Right lobe of liver (tissue), 4 donors: ENCODE results near the gene FAM83C.
A peak's percentile ranks its signal among the peaks of the same experiment; 100 is the strongest.

Experiments
- POLR2A ChIP-seq: fragments of 450-650 bp; IDR thresholded peaks from one replicate; pipeline ENCODE4 v1.6.1; 2017; ENCODE audit warnings: antibody characterized with exemption, mild to moderate bottlenecking
- TF ChIP-seq, protein P1 (sequence below), 4 donors: fragments of 200-600 bp in 3 of 4; fragments of 450-650 bp in 1 of 4; IDR thresholded peaks; one replicate each; pipeline versions ENCODE4 v1.5.1 to v1.8.0; 2016 to 2022; ENCODE audit warnings: antibody characterized with exemption in 4 of 4, mild to moderate bottlenecking in 2 of 4
- donor health status: DM: no; HTN: no; CAD: no.
- donor health status: DM: no; HTN: no; CAD: no.
- donor health status: DM: no; HTN: yes; CAD: no.

DNA sequence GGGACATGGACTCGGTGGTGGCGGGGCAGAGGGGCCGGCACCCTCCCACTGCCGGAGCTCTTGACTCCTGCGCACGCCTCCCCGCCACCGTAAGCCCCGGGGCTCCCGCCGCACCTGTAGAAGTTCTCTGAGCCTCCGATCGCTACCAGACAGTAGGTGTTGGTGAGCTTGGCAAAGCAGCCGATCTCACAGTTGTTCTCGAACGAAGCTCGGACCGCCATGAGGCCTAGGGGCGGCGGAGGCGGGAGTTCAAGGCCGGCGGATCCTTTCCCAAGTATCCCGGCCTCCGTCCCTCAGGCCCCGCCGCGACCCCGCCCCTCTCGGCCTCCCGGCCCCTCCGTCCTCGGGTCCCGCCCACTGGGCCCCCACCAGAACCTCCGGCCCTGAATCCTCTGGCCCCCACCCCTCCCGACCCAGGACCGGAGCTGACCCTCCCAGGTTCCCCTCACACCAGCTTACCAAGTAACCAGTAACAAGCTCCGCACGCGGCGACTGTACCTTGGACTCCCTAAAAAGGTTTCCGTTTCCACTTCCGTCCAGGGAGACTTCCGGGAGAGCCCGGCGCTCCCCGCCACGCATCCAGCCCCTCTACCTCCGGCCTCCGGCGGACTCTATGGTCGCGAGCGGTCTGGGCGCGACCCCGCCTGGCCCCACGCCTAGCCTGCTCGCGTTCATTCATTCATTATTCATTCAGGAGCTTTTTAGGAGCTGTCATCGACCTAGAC lies 7.8 kb downstream of the FAM83C start, which contains the start of gene EIF6:
- TF ChIP-seq, protein P1, sequence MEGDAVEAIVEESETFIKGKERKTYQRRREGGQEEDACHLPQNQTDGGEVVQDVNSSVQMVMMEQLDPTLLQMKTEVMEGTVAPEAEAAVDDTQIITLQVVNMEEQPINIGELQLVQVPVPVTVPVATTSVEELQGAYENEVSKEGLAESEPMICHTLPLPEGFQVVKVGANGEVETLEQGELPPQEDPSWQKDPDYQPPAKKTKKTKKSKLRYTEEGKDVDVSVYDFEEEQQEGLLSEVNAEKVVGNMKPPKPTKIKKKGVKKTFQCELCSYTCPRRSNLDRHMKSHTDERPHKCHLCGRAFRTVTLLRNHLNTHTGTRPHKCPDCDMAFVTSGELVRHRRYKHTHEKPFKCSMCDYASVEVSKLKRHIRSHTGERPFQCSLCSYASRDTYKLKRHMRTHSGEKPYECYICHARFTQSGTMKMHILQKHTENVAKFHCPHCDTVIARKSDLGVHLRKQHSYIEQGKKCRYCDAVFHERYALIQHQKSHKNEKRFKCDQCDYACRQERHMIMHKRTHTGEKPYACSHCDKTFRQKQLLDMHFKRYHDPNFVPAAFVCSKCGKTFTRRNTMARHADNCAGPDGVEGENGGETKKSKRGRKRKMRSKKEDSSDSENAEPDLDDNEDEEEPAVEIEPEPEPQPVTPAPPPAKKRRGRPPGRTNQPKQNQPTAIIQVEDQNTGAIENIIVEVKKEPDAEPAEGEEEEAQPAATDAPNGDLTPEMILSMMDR (IDR thresholded peaks at IDR 0.05): no peak
- TF ChIP-seq POLR2A: peak; percentile 51
